Measurements from ENCODE around the gene UGT1A6.

UGT1A6 gene

GRCh38 chr2:233802132-233802815 lies 109.6 kb downstream of the UGT1A6 start:
- H3K4ac ChIP-seq (ENCODE audit: low read depth, low read length) = no peak overlapping the region
- H3K56ac ChIP-seq (ENCODE audit: low read length) = no peak overlapping the region
- H3K27ac ChIP-seq (ENCODE audit: low read depth, low read length) = no peak overlapping the region
- no peak overlapping the region for H2AK5ac ChIP-seq (ENCODE audit: low read length)
- H3K36me3 ChIP-seq (ENCODE audit: control insufficient read depth, insufficient read depth, low read length) = no peaks in the 10 kb centered on the region
- H3K79me1 ChIP-seq (ENCODE audit: low read length) = no peaks in the 10 kb centered on the region
- no peak overlapping the region for H3K9ac ChIP-seq (ENCODE audit: low read length)
- H3K4me3 ChIP-seq (ENCODE audit: low read length) = no peak overlapping the region
- no peak overlapping the region for H3K18ac ChIP-seq (ENCODE audit: low read length)
- H4K5ac ChIP-seq (ENCODE audit: low read length) = no peak overlapping the region
- WGBS (ENCODE audit: extremely low coverage, insufficient coverage, low lambda C conversion rate) = no CpG with 5 or more reads among the region's 3 CpGs
- H3K27me3 ChIP-seq (ENCODE audit: insufficient read depth, low read length, poor library complexity) = no peaks in the 10 kb centered on the region
- H3K4me2 ChIP-seq (ENCODE audit: low read length) = no peak overlapping the region
- H2BK120ac ChIP-seq (ENCODE audit: low read depth, low read length) = no peak overlapping the region
- no peak overlapping the region for H2BK15ac ChIP-seq (replicated peaks; ENCODE audit: low read depth)
- no peak overlapping the region for H3K23ac ChIP-seq (ENCODE audit: low read length)
- no peak overlapping the region for H4K8ac ChIP-seq (ENCODE audit: low read depth, low read length)
- no peak overlapping the region for H2BK5ac ChIP-seq (ENCODE audit: low read length)
- H3K4me1 ChIP-seq (ENCODE audit: control insufficient read depth, low read depth, low read length) = no peaks in the 10 kb centered on the region
- H3K79me2 ChIP-seq (ENCODE audit: control insufficient read depth, insufficient read depth, low read length) = no peaks in the 10 kb centered on the region
- no peak for DNase-seq

GRCh38 chr2:233803292-233803911 lies 110.7 kb downstream of the UGT1A6 start:
- Histone ChIP-seq H2BK5ac (ENCODE audit: low read length) (no peak overlapping the region), H2BK15ac (replicated peaks; ENCODE audit: low read depth) (no peak overlapping the region), H3K36me3 (ENCODE audit: control insufficient read depth, insufficient read depth, low read length) (no peaks in the 10 kb centered on the region), H3K4me3 (ENCODE audit: low read length) (no peak overlapping the region), H4K5ac (ENCODE audit: low read length) (no peak overlapping the region), H3K27ac (ENCODE audit: low read depth, low read length) (no peak overlapping the region), H3K23ac (ENCODE audit: low read length) (no peak overlapping the region), H3K9ac (ENCODE audit: low read length) (no peak overlapping the region), H2BK120ac (ENCODE audit: low read depth, low read length) (no peak overlapping the region), H4K8ac (ENCODE audit: low read depth, low read length) (no peak overlapping the region), H3K18ac (ENCODE audit: low read length) (no peak overlapping the region), H3K4me1 (ENCODE audit: control insufficient read depth, low read depth, low read length) (no peaks in the 10 kb centered on the region), H3K27me3 (ENCODE audit: insufficient read depth, low read length, poor library complexity) (no peaks in the 10 kb centered on the region), H3K4ac (ENCODE audit: low read depth, low read length) (no peak overlapping the region), H3K79me2 (ENCODE audit: control insufficient read depth, insufficient read depth, low read length) (no peaks in the 10 kb centered on the region), H3K4me2 (ENCODE audit: low read length) (no peak overlapping the region), H3K79me1 (ENCODE audit: low read length) (no peaks in the 10 kb centered on the region), H2AK5ac (ENCODE audit: low read length) (no peak overlapping the region), H3K56ac (ENCODE audit: low read length) (no peak overlapping the region)
- no CpG with 5 or more reads among the region's 2 CpGs for WGBS (ENCODE audit: extremely low coverage, insufficient coverage, low lambda C conversion rate)
- DNase-seq = no peak

- H3K4me1 ChIP-seq (ENCODE audit: control insufficient read depth, low read depth, low read length) = no peaks in the 10 kb centered on the region
- no peaks in the 10 kb centered on the region for H3K27me3 ChIP-seq (ENCODE audit: insufficient read depth, low read length, poor library complexity)
- no peak overlapping the region for H2AK5ac ChIP-seq (ENCODE audit: low read length)
- DNase-seq = no peak
- H3K27ac ChIP-seq (ENCODE audit: low read depth, low read length) = no peak overlapping the region
- H2BK120ac ChIP-seq (ENCODE audit: low read depth, low read length) = no peak overlapping the region
- H3K23ac ChIP-seq (ENCODE audit: low read length) = no peak overlapping the region
- no peak overlapping the region for H2BK5ac ChIP-seq (ENCODE audit: low read length)
- H3K9ac ChIP-seq (ENCODE audit: low read length) = no peak overlapping the region
- H4K8ac ChIP-seq (ENCODE audit: low read depth, low read length) = no peak overlapping the region
- no CpG with 5 or more reads among the region's 8 CpGs for WGBS (ENCODE audit: extremely low coverage, insufficient coverage, low lambda C conversion rate)
- H4K5ac ChIP-seq (ENCODE audit: low read length) = no peak overlapping the region
- H2BK15ac ChIP-seq (replicated peaks; ENCODE audit: low read depth) = no peak overlapping the region
- no peaks in the 10 kb centered on the region for H3K79me1 ChIP-seq (ENCODE audit: low read length)
- no peak overlapping the region for H3K4ac ChIP-seq (ENCODE audit: low read depth, low read length)
- no peak overlapping the region for H3K4me3 ChIP-seq (ENCODE audit: low read length)
- H3K79me2 ChIP-seq (ENCODE audit: control insufficient read depth, insufficient read depth, low read length) = no peaks in the 10 kb centered on the region
- no peak overlapping the region for H3K18ac ChIP-seq (ENCODE audit: low read length)
- no peaks in the 10 kb centered on the region for H3K36me3 ChIP-seq (ENCODE audit: control insufficient read depth, insufficient read depth, low read length)
- no peak overlapping the region for H3K56ac ChIP-seq (ENCODE audit: low read length)
- H3K4me2 ChIP-seq (ENCODE audit: low read length) = no peak overlapping the region
Measured at GRCh38 chr2:233803994-233804393, 111.3 kb downstream of the UGT1A6 start.

GRCh38 chr2:233807215-233807865 lies 114.7 kb downstream of the UGT1A6 start:
- Histone ChIP-seq H4K8ac (ENCODE audit: low read depth, low read length) (no peak overlapping the region), H3K56ac (ENCODE audit: low read length) (no peak overlapping the region), H2BK120ac (ENCODE audit: low read depth, low read length) (no peak overlapping the region), H2AK5ac (ENCODE audit: low read length) (no peak overlapping the region), H4K5ac (ENCODE audit: low read length) (no peak overlapping the region), H3K18ac (ENCODE audit: low read length) (no peak overlapping the region), H3K4ac (ENCODE audit: low read depth, low read length) (no peak overlapping the region), H3K27me3 (ENCODE audit: insufficient read depth, low read length, poor library complexity) (no peaks in the 10 kb centered on the region), H3K27ac (ENCODE audit: low read depth, low read length) (no peak overlapping the region), H3K4me1 (ENCODE audit: control insufficient read depth, low read depth, low read length) (no peaks in the 10 kb centered on the region), H3K36me3 (ENCODE audit: control insufficient read depth, insufficient read depth, low read length) (no peaks in the 10 kb centered on the region), H3K79me2 (ENCODE audit: control insufficient read depth, insufficient read depth, low read length) (no peaks in the 10 kb centered on the region), H3K23ac (ENCODE audit: low read length) (no peak overlapping the region), H3K79me1 (ENCODE audit: low read length) (no peaks in the 10 kb centered on the region), H3K4me2 (ENCODE audit: low read length) (no peak overlapping the region), H2BK15ac (replicated peaks; ENCODE audit: low read depth) (no peak overlapping the region), H3K4me3 (ENCODE audit: low read length) (no peak overlapping the region), H3K9ac (ENCODE audit: low read length) (no peak overlapping the region), H2BK5ac (ENCODE audit: low read length) (no peak overlapping the region)
- WGBS (ENCODE audit: extremely low coverage, insufficient coverage, low lambda C conversion rate) = no CpG with 5 or more reads among the region's 12 CpGs
- DNase-seq = no peak

- no peak overlapping the region for H2AK5ac ChIP-seq (ENCODE audit: low read length)
- no peak overlapping the region for H3K4me3 ChIP-seq (ENCODE audit: low read length)
- H4K8ac ChIP-seq (ENCODE audit: low read depth, low read length) = no peak overlapping the region
- H2BK120ac ChIP-seq (ENCODE audit: low read depth, low read length) = no peak overlapping the region
- H3K79me1 ChIP-seq (ENCODE audit: low read length) = no peaks in the 10 kb centered on the region
- H3K4me2 ChIP-seq (ENCODE audit: low read length) = no peak overlapping the region
- WGBS (ENCODE audit: extremely low coverage, insufficient coverage, low lambda C conversion rate) = no CpG with 5 or more reads among the region's 10 CpGs
- no peaks in the 10 kb centered on the region for H3K4me1 ChIP-seq (ENCODE audit: control insufficient read depth, low read depth, low read length)
- H3K9ac ChIP-seq (ENCODE audit: low read length) = no peak overlapping the region
- H2BK5ac ChIP-seq (ENCODE audit: low read length) = no peak overlapping the region
- no peak overlapping the region for H2BK15ac ChIP-seq (replicated peaks; ENCODE audit: low read depth)
- no peak for DNase-seq
- H3K27ac ChIP-seq (ENCODE audit: low read depth, low read length) = no peak overlapping the region
- no peaks in the 10 kb centered on the region for H3K27me3 ChIP-seq (ENCODE audit: insufficient read depth, low read length, poor library complexity)
- H3K23ac ChIP-seq (ENCODE audit: low read length) = no peak overlapping the region
- H4K5ac ChIP-seq (ENCODE audit: low read length) = no peak overlapping the region
- H3K56ac ChIP-seq (ENCODE audit: low read length) = no peak overlapping the region
- H3K79me2 ChIP-seq (ENCODE audit: control insufficient read depth, insufficient read depth, low read length) = no peaks in the 10 kb centered on the region
- H3K18ac ChIP-seq (ENCODE audit: low read length) = no peak overlapping the region
- no peak overlapping the region for H3K4ac ChIP-seq (ENCODE audit: low read depth, low read length)
- no peaks in the 10 kb centered on the region for H3K36me3 ChIP-seq (ENCODE audit: control insufficient read depth, insufficient read depth, low read length)
Measured at GRCh38 chr2:233807966-233808935, 115.6 kb downstream of the UGT1A6 start.

Measured in mesendoderm (in vitro differentiated cells).